GM23248 (cell line): ENCODE data around the gene DUSP7.

ENCODE experiments used
- EZH2 ChIP-seq: fragments of 200-600 bp; sonication (generic); IDR thresholded peaks from 2 replicates; pipeline ENCODE4 v1.6.1; 2018; ENCODE audit warnings: antibody characterized with exemption, mild to moderate bottlenecking; ENCODE audit not compliant: insufficient read depth, poor library complexity, severe bottlenecking
- EZH2phosphoT487 ChIP-seq: fragments of 200-600 bp; sonication (generic); IDR thresholded peaks from 2 replicates; pipeline ENCODE4 v1.6.1; 2018; ENCODE audit warnings: antibody characterized with exemption, moderate library complexity, mild to moderate bottlenecking, low read depth; ENCODE audit not compliant: insufficient read depth

DNA sequence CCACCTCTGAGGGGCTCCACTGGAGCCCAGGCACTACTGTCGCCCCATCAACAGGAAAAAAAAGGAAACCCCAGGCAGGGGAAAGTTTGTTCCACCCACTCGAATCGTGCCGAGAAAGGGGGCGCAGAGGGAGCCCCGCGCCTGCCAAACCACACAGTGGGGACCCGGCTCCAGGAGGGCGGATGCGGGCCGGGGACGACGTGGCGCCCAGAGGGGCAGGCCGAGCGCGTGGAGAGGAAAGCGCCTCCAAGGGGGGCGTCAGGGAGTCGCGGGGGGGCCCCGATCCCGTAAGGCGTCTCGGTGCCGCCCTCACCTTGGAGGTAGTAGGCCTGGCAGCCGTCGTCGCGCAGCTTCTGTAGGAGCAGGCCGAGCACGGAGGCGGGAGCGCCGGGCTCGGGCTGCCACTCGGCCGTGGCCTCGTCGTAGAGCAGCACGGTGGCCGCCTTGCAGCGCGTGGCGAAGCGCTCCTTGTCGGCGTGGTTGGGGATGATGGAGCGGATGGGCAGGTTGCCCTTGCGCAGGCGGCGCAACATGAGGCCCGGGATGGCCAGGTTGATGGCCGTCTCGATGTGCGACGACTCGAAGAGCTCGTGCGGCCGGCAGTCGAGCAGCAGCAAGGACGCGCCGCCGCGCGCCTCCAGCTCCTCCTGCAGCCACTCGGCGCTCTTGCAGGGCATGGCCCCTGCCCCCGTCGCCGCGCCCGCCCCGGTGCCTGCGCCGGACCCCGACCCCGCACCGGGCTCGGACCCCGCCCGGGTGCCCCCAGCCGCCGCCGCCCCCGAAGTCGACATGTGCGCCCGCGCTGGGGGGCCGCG, 627 bp downstream of the DUSP7 start:
- TF ChIP-seq EZH2phosphoT487 (no peak), EZH2 (no peak)
